C1 segment of cervical spinal cord (tissue), 14 donors: Measurements from ENCODE around the gene SFTPB.
"Not testable (repeated sequence)": the region's sequence is repeated elsewhere in the genome, so short reads cannot be mapped to it uniquely, and the experiment has no call there.

Experiments
- DNase-seq, 14 donors: peaks; one replicate each; lab custom pipeline; 2025; lab: John Stamatoyannopoulos, UW

Gene SFTPB

DNA sequence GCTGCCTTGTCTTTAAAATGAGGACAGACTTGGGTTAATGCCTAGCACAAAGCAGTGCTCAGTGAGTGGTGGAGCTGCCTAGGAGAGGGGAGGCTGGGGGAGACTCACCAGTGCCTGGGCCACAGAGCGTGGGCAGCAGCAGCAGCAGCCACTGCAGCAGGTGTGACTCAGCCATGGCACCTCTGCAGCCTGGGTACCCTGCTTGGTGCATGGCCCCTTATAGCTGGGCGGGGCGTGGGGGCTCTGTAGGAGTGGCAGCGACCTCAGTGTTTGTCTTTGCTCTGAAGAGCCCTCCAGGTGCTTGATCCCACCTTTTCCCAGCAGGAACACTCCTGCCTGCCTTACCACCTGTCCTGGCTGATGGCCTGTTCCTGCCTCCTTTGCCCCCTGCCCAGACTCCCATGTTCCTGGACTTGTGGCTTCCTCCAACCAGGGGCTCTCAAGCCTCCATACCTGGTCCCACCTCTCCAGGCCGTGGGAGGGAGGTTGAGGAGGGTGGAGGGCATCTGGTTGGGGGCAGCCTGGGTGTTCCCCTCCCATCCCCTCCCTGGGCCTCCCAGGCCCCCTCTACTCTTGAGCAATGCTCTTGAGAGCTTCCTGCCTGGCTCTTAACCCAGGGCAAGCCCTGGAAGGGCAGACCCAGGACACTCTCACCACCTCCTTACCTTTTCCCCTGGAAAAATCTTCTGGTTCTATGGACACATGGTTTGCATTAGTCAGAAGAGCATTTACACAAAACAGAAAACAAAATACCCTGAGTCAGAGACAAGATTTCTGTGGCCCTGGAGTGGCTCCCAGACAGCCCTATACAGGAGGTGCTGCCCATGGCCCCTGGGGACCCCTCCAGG, at the start of gene SFTPB:
Gene SFTPB, minus strand, starts transcription at position 191 of the 848 bp plus-strand sequence. Its CDS starts 16 bp downstream, at position 175.
- DNase-seq = no peak

- DNase-seq = no peak
Measured at GRCh38 chr2:85717308-85718008, 49.5 kb upstream of the SFTPB start.

DNA sequence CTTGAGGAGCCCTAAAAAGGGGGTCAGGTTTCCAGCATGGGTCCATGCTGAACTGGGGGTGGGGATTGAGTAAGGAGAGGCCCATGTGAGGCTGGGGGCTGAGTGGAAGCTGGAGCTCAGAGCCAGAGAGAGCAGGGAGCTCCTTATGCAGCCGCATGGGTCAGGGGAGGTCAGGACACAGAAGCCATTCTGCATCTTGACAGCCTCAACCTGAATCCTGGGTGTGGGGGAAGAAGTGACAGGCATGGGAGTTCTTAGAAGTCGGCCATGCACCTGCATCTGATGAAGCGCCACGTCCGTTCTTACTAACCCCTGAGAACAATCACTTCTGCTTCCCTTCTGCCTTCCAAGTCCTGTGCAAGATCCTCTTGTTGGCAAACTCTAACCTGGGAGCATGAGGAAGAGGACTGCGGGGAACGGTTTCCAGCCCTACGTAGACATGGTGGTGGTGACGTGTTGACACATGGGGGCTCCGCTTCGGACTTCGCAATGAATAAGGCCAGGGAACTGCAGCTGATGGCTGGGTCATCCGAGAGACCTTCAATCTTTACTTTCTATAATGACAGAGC, 48.4 kb upstream of the SFTPB start:
- DNase-seq = no peak

DNA sequence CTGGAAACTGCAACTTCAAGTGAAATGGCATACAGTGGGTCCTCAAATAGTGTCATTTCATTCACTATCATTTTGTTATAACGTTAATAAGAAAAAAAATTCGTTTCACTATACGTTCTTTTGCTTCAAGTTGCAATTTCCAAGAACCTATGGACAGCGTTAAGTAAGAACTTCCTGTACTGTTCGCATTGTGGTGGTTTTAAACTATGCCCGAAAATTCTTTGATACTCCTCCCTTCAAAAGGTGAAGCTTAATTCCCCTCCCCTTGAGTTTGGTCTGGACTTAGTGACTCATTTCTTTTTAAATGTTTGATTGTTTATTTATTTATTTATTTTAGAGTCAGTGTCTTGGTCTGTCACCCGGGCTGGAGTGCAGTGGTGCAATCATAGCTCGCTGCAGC, 46.8 kb upstream of the SFTPB start:
- DNase-seq = no peak

DNA sequence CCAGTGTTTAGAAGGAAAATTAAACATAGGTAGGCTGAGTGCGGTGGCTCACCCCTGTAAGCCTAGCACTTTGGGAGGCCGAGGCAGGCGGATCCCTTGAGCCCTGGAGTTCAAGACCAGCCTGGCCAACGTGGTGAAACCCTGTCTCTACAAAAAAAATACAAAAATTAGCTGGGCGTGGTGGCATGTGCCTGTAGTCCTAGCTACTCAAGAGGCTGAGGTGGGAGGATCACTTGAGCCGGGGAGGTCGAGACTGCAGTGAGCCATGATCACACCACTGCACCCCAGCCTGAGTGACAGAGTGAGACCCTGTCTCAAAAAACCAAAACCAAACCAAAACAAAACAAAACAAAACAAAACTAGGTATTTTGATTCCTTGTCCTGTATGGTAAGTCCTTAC, 46.4 kb upstream of the SFTPB start:
- DNase-seq = not testable (repeated sequence)

- DNase-seq = no peak
Measured at GRCh38 chr2:85713836-85714235, 45.8 kb upstream of the SFTPB start.

DNA sequence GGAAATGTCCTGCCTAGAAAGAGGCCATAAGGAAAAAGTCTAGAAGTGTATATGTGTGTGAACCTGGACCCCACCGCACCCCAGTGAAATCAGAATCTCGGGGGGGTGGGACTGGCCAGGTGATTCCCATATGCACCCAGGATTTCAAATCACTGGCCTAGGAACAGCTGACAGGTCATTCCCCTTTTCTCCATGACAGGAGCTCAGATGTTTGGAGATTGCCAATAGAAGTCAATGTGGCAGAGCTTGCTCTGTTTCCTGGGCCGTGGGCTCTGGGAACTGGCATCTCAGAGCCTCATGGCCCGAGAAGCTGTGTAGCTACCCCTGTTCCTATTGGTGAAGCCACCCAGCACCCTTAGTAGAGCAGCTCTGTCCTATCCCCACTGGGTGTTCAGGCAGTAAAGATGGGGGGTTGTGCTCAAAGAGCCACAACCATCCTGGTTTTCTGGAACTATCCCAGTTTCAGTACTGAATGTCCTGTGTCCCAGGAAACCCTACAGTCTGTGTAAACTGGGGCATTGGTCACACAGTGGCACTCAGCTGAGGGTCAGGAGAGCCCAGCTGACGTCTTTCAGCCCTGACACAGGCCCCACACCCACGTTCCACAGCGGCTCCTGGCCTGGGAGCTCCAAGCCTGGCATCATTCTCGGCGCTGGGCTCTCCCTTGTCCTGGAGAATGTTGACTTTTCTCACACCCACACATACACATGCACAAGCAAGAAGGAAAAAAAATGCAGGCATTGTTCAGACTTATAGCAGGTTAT, 45.0 kb upstream of the SFTPB start:
- DNase-seq = peak in 6 of 14 donors; percentile 6 to 70 (median 46)

GRCh38 chr2:85712336-85712735, 44.3 kb upstream of the SFTPB start:
- DNase-seq = peak in 2 of 14 donors; percentile 22 to 33

- no peak for DNase-seq
Measured at GRCh38 chr2:85711578-85712060, 43.6 kb upstream of the SFTPB start.

- DNase-seq = peak in 2 of 14 donors; percentile 2 to 51
Measured at GRCh38 chr2:85710687-85711577, 42.9 kb upstream of the SFTPB start.

DNA sequence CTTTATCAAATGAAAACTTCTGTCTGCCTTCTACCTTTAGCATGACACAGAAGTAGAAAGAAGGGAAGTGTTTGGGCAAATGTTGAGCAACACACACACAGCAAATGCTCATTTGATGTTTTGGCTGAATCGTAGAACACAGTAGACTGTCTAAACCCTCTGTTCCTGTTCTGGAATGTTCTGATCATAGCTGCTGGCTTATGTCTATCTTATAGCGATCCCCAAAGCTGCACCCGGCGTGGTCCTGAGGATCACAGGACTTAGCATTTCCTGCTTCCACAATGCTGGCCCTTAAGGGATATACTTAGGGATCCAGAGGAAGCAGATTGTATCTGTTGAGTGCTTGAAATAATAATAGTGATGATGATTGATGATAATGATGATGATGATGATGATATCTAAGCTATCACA, 41.4 kb upstream of the SFTPB start:
- no peak for DNase-seq

DNA sequence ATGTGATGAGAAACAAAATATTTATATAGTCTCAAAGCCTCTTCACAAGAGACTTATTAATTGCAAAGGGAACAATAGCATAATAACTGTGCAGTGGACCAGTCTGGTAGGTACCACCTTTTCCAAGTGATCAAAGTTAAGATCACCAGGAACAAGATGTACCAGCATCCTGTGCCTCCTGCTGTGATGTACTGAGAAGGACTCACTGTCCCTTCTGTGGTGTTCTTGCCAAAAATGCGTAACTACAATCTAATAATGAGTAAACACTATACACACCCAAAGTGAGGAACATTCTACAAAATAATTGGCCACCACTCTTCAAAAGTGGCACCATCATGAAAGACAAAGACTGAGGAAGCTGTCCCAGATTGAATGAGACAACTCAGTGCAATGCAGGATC, 40.6 kb upstream of the SFTPB start:
- no peak for DNase-seq

DNA sequence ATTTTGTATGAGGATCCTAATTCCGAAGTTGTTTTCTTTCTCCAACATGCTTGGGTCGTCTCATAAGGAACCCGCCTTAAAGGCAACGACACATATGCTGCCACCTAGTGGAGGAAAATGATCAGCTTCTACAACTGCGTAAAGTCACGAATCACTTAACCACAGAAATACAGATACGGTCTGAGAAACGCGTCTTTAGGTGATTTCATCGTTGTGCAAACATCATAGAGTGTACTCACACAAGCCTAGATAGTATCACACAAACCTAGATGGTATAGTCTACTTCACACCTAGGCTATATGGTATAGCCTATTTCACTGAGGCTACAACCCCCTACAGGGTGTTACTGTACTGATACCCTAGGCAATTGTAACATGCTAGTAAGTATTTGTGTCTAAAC, 39.3 kb upstream of the SFTPB start:
- DNase-seq = peak in 4 of 14 donors; percentile 17 to 62 (median 54)

- DNase-seq = peak in 7 of 14 donors; percentile 25 to 65 (median 58)
Measured at GRCh38 chr2:85706599-85707296, 38.7 kb upstream of the SFTPB start.

DNA sequence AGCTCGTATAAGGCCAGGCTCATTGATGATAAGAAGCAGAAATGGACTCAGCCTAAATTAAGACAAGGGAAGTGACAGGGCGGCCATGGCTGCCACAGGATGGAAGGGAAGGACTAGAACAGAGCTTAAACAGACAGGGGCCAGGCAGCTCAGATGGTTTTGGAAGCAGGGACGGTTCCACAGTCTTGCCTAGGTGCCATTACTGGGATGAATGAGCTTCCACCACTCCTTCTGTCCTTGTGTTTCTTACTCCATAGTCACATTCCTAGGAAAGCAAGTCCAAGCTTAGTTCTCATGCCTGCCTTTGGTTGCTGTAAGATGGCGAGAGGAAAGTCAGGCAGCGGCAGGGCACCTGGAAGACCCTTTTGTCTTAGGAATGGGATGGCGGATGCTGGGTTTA, 38.1 kb upstream of the SFTPB start:
- no peak for DNase-seq

DNA sequence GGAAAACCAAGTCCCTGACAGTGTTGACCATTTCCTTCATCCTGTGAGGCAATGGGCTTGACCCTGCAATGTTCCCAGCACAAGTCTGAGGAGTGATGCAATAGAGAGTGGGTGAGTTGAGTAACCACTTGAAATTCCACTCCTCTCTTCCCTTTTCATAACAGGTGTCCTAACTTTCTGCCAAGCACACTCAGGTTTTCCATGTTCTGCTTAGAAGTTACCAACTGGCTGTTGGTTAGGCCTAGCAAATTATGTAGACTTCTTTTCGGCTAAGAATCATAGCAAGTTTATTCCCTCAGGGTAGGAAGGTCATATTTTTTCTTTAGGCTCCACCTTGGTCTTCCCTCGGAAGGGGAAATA, 37.7 kb upstream of the SFTPB start:
- DNase-seq = peak in 1 of 14 donors; percentile 35

DNA sequence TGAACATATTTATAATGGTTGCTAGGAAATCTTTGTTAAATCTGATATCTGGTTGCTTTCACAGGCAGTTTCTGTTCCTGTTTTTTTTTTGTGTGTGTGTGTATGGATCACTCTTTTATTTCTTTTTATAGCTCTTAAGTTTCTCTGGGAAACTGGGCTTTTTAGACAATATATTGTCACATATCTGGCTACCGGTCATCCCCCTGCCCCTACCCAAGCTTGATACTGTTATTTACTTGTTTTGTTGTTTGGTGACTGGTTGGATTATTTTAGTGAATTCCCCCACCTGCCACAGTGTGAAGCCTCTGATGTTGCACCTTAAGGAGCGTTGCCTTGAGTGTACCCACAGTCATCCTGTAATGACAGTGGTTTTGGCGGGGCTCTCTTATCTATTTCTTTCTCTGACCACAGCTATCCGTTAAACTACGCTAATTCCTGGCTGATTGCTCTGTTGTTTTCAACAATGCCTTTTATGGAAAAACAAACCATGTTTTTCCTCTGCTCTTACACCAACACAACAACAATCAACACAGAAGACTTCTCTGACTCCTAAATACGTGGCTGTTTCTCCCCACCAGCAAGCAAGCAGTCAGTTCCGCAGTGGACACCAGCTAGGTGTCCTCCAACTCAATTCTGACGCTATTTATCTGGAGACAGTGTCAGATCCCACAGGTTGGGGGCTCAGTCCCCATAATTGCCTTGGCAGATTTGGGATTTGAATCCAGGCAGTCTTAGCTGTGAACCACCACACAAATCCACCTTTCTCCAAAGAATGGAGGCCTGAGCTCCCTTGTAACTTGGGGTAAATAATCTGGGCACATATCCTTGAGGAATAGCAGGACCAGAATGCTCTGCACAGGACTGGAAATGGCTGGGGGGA, 37.0 kb upstream of the SFTPB start:
- no peak for DNase-seq

DNA sequence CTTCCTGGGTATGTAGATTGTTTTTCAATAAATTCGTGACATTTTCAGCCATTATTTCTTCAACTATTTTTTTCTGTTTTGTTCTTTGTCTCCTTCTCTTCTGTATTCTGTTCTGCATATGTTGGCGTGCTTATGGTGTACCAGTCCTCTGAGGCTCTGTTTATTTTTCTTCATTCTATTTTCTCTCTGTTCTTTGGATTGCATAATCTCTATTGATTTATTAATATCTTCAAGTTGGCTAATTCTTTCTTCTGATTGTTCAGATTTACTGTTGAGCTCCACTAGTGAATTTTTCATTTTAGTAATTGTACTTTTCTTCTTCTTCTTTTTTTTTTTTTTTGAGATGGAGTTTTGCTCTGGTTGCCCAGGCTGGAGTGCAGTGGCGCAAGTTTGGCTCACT, 36.0 kb upstream of the SFTPB start:
- no peak for DNase-seq

DNA sequence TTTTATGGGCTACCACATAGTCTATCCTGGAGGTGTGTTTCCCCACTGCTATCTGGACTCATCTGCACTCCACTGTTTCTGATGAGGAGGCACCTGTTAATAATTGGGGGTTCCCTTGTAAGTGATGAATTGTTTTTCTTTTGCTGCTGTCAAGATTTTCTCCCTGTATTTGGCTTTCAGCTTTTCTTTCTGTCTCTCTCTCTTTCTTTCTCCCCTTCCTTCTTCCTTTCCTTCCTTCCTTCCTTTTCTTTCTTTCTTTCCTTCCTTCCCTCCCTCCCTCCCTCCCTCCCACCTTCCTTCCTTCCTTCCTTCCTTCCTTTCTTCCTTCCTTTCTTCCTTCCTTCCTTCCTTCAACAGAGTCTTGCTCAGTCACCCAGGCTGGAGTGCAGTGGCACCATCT, 35.3 kb upstream of the SFTPB start:
- DNase-seq = no peak
